Keratinocyte (primary cell): ENCODE data around the gene FRMD4B. TPM values are rescaled to one million over a fixed set of nuclear protein-coding genes. Genes with fewer than 3 reads are reported as not detected.
A peak's percentile ranks its signal among the peaks of the same experiment; 100 is the strongest.
"Not testable (repeated sequence)": the region's sequence is repeated elsewhere in the genome, so short reads cannot be mapped to it uniquely, and the experiment has no call there.

ENCODE experiments used
- DNase-seq: peaks from one replicate; pipeline ENCODE4 v3.0.0-alpha.2; 2011; ENCODE audit warnings: low read depth, missing footprints, low spot score
- FAIRE-seq: peaks from 2 replicates; lab custom pipeline; 2011; peaks lifted over from hg19 to GRCh38; lab: Jason Lieb, UNC
- H2AFZ ChIP-seq: 2 replicates; pipeline ENCODE4 v1.6.0; 2012; ENCODE audit warnings: low read length, control low read depth, inconsistent platforms; ENCODE audit not compliant: control insufficient read depth
- H3K27ac ChIP-seq: 2 replicates; pipeline ENCODE4 v1.5.1; 2011; ENCODE audit warnings: low read length; ENCODE audit not compliant: control insufficient read depth, insufficient read depth
- H3K27me3 ChIP-seq: 3 replicates; pipeline ENCODE4 v1.6.0; 2011; ENCODE audit warnings: low read length; ENCODE audit not compliant: control insufficient read depth, insufficient read depth; ENCODE audit errors: extremely low read depth
- H3K36me3 ChIP-seq, 2 experiments: 2 replicates in 1 of 2; 3 replicates in 1 of 2; pipeline ENCODE4 v1.5.1; 2011; ENCODE audit warnings: low read length in 2 of 2, mild to moderate bottlenecking in 1 of 2; ENCODE audit not compliant: control insufficient read depth in 2 of 2, insufficient read depth in 2 of 2; ENCODE audit errors: extremely low read depth in 1 of 2
- H3K4me1 ChIP-seq: 3 replicates; pipeline ENCODE4 v1.5.1; 2011; ENCODE audit warnings: low read length; ENCODE audit not compliant: control insufficient read depth, insufficient read depth; ENCODE audit errors: extremely low read depth
- H3K4me2 ChIP-seq: 3 replicates; pipeline ENCODE4 v1.6.0; 2011; ENCODE audit warnings: low read depth, low read length; ENCODE audit not compliant: control insufficient read depth, insufficient read depth; ENCODE audit errors: extremely low read depth
- H3K4me3 ChIP-seq, 3 experiments: fragments of 200-600 bp in 1 of 3; sonication (generic) in 1 of 3; 2 replicates in 2 of 3; 3 replicates in 1 of 3; pipeline ENCODE4 v1.5.1; 2011 to 2016; ENCODE audit warnings: low read length in 3 of 3, mild to moderate bottlenecking in 3 of 3, control low read depth in 2 of 3, inconsistent platforms in 1 of 3, low read depth in 1 of 3, mixed read lengths in 1 of 3, mixed run types in 1 of 3, moderate library complexity in 1 of 3; ENCODE audit not compliant: control insufficient read depth in 2 of 3, insufficient read depth in 2 of 3; ENCODE audit errors: extremely low read depth in 1 of 3
- H3K79me2 ChIP-seq: 2 replicates; pipeline ENCODE4 v1.6.0; 2012; ENCODE audit warnings: low read length; ENCODE audit not compliant: control insufficient read depth, insufficient read depth
- H3K9ac ChIP-seq: 3 replicates; pipeline ENCODE4 v1.6.0; 2011; ENCODE audit warnings: low read length; ENCODE audit not compliant: control insufficient read depth, insufficient read depth; ENCODE audit errors: extremely low read depth
- H3K9me1 ChIP-seq: 3 replicates; pipeline ENCODE4 v1.6.0; 2011; ENCODE audit warnings: low read length; ENCODE audit not compliant: control insufficient read depth, insufficient read depth; ENCODE audit errors: extremely low read depth
- H3K9me3 ChIP-seq: 2 replicates; pipeline ENCODE4 v1.5.1; 2012; ENCODE audit warnings: low read depth, low read length; ENCODE audit not compliant: control insufficient read depth
- H4K20me1 ChIP-seq: 3 replicates; pipeline ENCODE4 v1.6.0; 2011; ENCODE audit warnings: low read length; ENCODE audit not compliant: control insufficient read depth, insufficient read depth; ENCODE audit errors: extremely low read depth
- CTCF ChIP-seq, 3 experiments: IDR thresholded peaks in 1 of 3; conservative IDR thresholded peaks in 1 of 3; optimal IDR thresholded peaks in 1 of 3; 2 replicates in 2 of 3; 3 replicates in 1 of 3; pipeline versions ENCODE3 to v1.5.1; 2011; ENCODE audit warnings: low read length in 3 of 3, mild to moderate bottlenecking in 3 of 3, moderate library complexity in 2 of 3, control low read depth in 1 of 3, inconsistent platforms in 1 of 3; ENCODE audit not compliant: insufficient read depth in 2 of 3; ENCODE audit errors: extremely low read depth in 1 of 3
- EZH2 ChIP-seq: IDR thresholded peaks from one replicate; pipeline ENCODE4 v1.6.1; 2012; ENCODE audit warnings: inconsistent platforms, mild to moderate bottlenecking, low read length, moderate library complexity
- dilution Hi-C: fragments of 300-500 bp; cut with MboI; formaldehyde crosslinking; loops from one replicate; pipeline ENCODE4 v1.7.0; 2020; ENCODE audit warnings: low sequenced_read_pairs; ENCODE audit not compliant: extremely low pct_ligation_motif_present
- polyA plus RNA-seq, 5 experiments: library from polyadenylated mRNA; depleted of rRNA in 3 of 5; stranded (reverse) in 3 of 5; stranded (forward) in 1 of 5; unstranded in 1 of 5; fragments of >200 nt; gene quantifications; 1 replicate in 1 of 5; 2 replicates in 3 of 5; 3 replicates in 1 of 5; pipeline versions ENCODE4 v1.2.1 to v1.2.3, GENCODE V29; 2011 to 2012; ENCODE audit warnings: missing spikeins in 2 of 5, low read depth in 1 of 5, low replicate concordance in 1 of 5

The FRMD4B gene
- polyA plus RNA-seq, 1 donor (not counting 4 experiments of a cell fraction or from before 2014, with no cell fraction given): 48.3 TPM

- TF ChIP-seq EZH2: no peak
- no peak for TF ChIP-seq CTCF (optimal IDR thresholded peaks at IDR 0.05 in 1 of 3, IDR thresholded peaks at IDR 0.05 in 1 of 3, conservative IDR thresholded peaks at IDR 0.05 in 1 of 3; ENCODE audit: extremely low read depth in 1 of 3, insufficient read depth in 2 of 3, low read length in 3 of 3)
These were observed 61.9 kb downstream of the FRMD4B start for GRCh38 chr3:69323941-69324340.

GRCh38 chr3:69322512-69322911 is 63.4 kb downstream of the FRMD4B start:
- dilution Hi-C loops, H2AFZ ChIP-seq, H4K20me1 ChIP-seq, H3K79me2 ChIP-seq, H3K9me3 ChIP-seq, H3K4me2 ChIP-seq, H3K9ac ChIP-seq, H3K4me3 ChIP-seq, FAIRE-seq, H3K9me1 ChIP-seq, H3K27me3 ChIP-seq, DNase-seq, H3K27ac ChIP-seq: not testable (repeated sequence)
- peaks cover 16% of the 10 kb centered on the region for H3K4me1 ChIP-seq
- H3K36me3 ChIP-seq: peaks cover 0 to 13% of the 10 kb centered on the region in 2 experiments

More at GRCh38 chr3:69323941-69324340, 61.9 kb downstream of the FRMD4B start:
- Histone ChIP-seq H3K9me1 (no peaks in the 10 kb centered on the region), H3K36me3 (peaks cover 1 to 13% of the 10 kb centered on the region in 2 experiments), H3K9ac (no peak overlapping the region), H3K27ac (no peak overlapping the region), H3K27me3 (no peaks in the 10 kb centered on the region), H4K20me1 (no peaks in the 10 kb centered on the region), H3K79me2 (peaks cover 6% of the 10 kb centered on the region), H3K4me2 (no peak overlapping the region), H2AFZ (no peak overlapping the region), H3K9me3 (no peaks in the 10 kb centered on the region), H3K4me3 (no peak overlapping the region), H3K4me1 (peaks cover 16% of the 10 kb centered on the region)
- dilution Hi-C loops: no loop called here
- FAIRE-seq: no peak
- no peak for DNase-seq

- no peak for DNase-seq
- no peak overlapping the region for H3K4me3 ChIP-seq
- H3K9me3 ChIP-seq: no peaks in the 10 kb centered on the region
- H3K9ac ChIP-seq: no peak overlapping the region
- dilution Hi-C loops: no loop called here
- TF ChIP-seq EZH2: no peak
- no peak for TF ChIP-seq CTCF (optimal IDR thresholded peaks at IDR 0.05 in 1 of 3, IDR thresholded peaks at IDR 0.05 in 1 of 3, conservative IDR thresholded peaks at IDR 0.05 in 1 of 3; ENCODE audit: extremely low read depth in 1 of 3, insufficient read depth in 2 of 3, low read length in 3 of 3)
- peaks cover 16% of the 10 kb centered on the region for H3K4me1 ChIP-seq
- H3K9me1 ChIP-seq: no peaks in the 10 kb centered on the region
- no peaks in the 10 kb centered on the region for H4K20me1 ChIP-seq
- H2AFZ ChIP-seq: no peak overlapping the region
- H3K4me2 ChIP-seq: peak overlapping the region; percentile 6
- no peak overlapping the region for H3K27ac ChIP-seq
- no peak for FAIRE-seq
- H3K36me3 ChIP-seq: peaks cover 0 to 15% of the 10 kb centered on the region in 2 experiments
- H3K79me2 ChIP-seq: peaks cover 9% of the 10 kb centered on the region
- no peaks in the 10 kb centered on the region for H3K27me3 ChIP-seq
These were observed 63.8 kb downstream of the FRMD4B start for GRCh38 chr3:69322158-69322509.
